BJ (cell line): ENCODE results near the gene OPCML. TPM values are rescaled to one million over a fixed set of nuclear protein-coding genes. Genes with fewer than 3 reads are reported as not detected.

Experiments
- CTCF ChIA-PET: fragments of 350-600 bp; formaldehyde crosslinking; extraction: SDS; loops from one replicate; lab custom pipeline; 2021; ENCODE audit warnings: antibody characterized with exemption, inconsistent platforms; lab: Yijun Ruan, JAX
- POLR2A ChIA-PET: fragments of 300-600 bp; sonication (Branson Sonifier 250); formaldehyde crosslinking; extraction: SDS; loops from one replicate; lab custom pipeline; 2021; ENCODE audit warnings: antibody characterized with exemption; lab: Charles Lee
- DNase-seq: peaks from one replicate; pipeline ENCODE4 v3.0.0-alpha.2; 2011; ENCODE audit warnings: low read depth
- H3K27me3 ChIP-seq: 2 replicates; pipeline ENCODE4 v1.6.0; 2011; ENCODE audit warnings: low read length; ENCODE audit not compliant: control insufficient read depth, insufficient read depth
- H3K36me3 ChIP-seq: 2 replicates; pipeline ENCODE4 v1.5.1; 2011; ENCODE audit warnings: low read length; ENCODE audit not compliant: control insufficient read depth, insufficient read depth
- H3K4me3 ChIP-seq: 2 replicates; pipeline ENCODE4 v1.5.1; 2011; ENCODE audit warnings: low read depth, mild to moderate bottlenecking, control low read depth, low read length
- CTCF ChIP-seq: IDR thresholded peaks from 2 replicates; pipeline ENCODE4 v1.5.1; 2011; ENCODE audit warnings: low read depth, mild to moderate bottlenecking, control low read depth, inconsistent platforms, low read length, moderate library complexity; ENCODE audit not compliant: insufficient read depth
- polyA plus RNA-seq: library from polyadenylated mRNA; depleted of rRNA; stranded (reverse); fragments of >200 nt; gene quantifications from 2 replicates; pipeline ENCODE4 v1.2.3, GENCODE V29; 2011

The OPCML gene
- polyA plus RNA-seq, 1 experiment = 2.0 TPM

GRCh38 chr11:132424433-132424832 lies 1107.9 kb downstream of the OPCML start:
- CTCF ChIA-PET = no interaction called here
- Histone ChIP-seq H3K4me3 (no peak overlapping the region), H3K36me3 (no peaks in the 10 kb centered on the region), H3K27me3 (peaks cover 1% of the 10 kb centered on the region; the same call in 1 of the 2 replicates)
- POLR2A ChIA-PET = no interaction called here
- no peak for DNase-seq
- TF ChIP-seq CTCF = no peak

- no peak for DNase-seq
- CTCF ChIA-PET = interaction anchor here (0.7 to 2.1 kb wide), 3 partner anchors 11 to 356 kb away, joined by 3 to 8 read pairs (median 5); no protein-coding TSS in a partner anchor
- no peaks in the 10 kb centered on the region for H3K36me3 ChIP-seq
- H3K27me3 ChIP-seq = no peaks in the 10 kb centered on the region; the same call in 1 of the 2 replicates
- POLR2A ChIA-PET = no interaction called here
- H3K4me3 ChIP-seq = no peak overlapping the region
- no peak for TF ChIP-seq CTCF
Measured at GRCh38 chr11:132423266-132423665, 1109.0 kb downstream of the OPCML start.

GRCh38 chr11:132422722-132423121 lies 1109.6 kb downstream of the OPCML start:
- no peak overlapping the region for H3K4me3 ChIP-seq
- POLR2A ChIA-PET = no interaction called here

GRCh38 chr11:132421555-132421954 lies 1110.7 kb downstream of the OPCML start:
- TF ChIP-seq CTCF = no peak
- no peak overlapping the region for H3K4me3 ChIP-seq
- DNase-seq = no peak
- no peaks in the 10 kb centered on the region for H3K36me3 ChIP-seq
- ChIA-PET POLR2A (no interaction called here), CTCF (interaction anchor here (0.7 to 2.1 kb wide), 4 partner anchors 9 to 68 kb away, joined by 3 to 8 read pairs (median 3); no protein-coding TSS in a partner anchor)
- no peaks in the 10 kb centered on the region; the same call in 1 of the 2 replicates for H3K27me3 ChIP-seq

More at GRCh38 chr11:132422722-132423121, 1109.6 kb downstream of the OPCML start:
- no peak for DNase-seq
- H3K27me3 ChIP-seq = no peaks in the 10 kb centered on the region; the same call in 1 of the 2 replicates
- CTCF ChIA-PET = interaction anchor here (1.1 to 2.1 kb wide), 2 partner anchors 11 to 37 kb away, joined by 3 to 8 read pairs; no protein-coding TSS in a partner anchor
- no peaks in the 10 kb centered on the region for H3K36me3 ChIP-seq
- no peak for TF ChIP-seq CTCF

- no peak for DNase-seq
- TF ChIP-seq CTCF = no peak
- no peaks in the 10 kb centered on the region; the same call in 1 of the 2 replicates for H3K27me3 ChIP-seq
- POLR2A ChIA-PET = no interaction called here
- no peak overlapping the region for H3K4me3 ChIP-seq
- CTCF ChIA-PET = interaction anchor here (1.3 kb wide), 1 partner anchor 267 kb away, joined by 3 read pairs; no protein-coding TSS in a partner anchor
- H3K36me3 ChIP-seq = no peaks in the 10 kb centered on the region
Measured at GRCh38 chr11:132414451-132414850, 1117.8 kb downstream of the OPCML start.
